Measurements from ENCODE around the gene MSGN1. TPM values are rescaled to one million over a fixed set of nuclear protein-coding genes. Genes with fewer than 3 reads are reported as not detected.

Gene MSGN1
- total and polyA plus RNA-seq, 4 donors = not detected

- DNase-seq = peak; percentile 74 to 83 (median 82)
- WGBS, 2 donors = 14 to 16% methylated on average over 37 of the region's 37 CpGs
- no peaks in the 10 kb centered on the region for H3K9me3 ChIP-seq (ENCODE audit: control insufficient read depth in 4 of 4, insufficient read depth in 3 of 4, low read length in 3 of 4)
- H3K27ac ChIP-seq (ENCODE audit: low read depth in 1 of 2, low read length in 1 of 2) = no peak overlapping the region
- no peak overlapping the region for H3K9ac ChIP-seq (ENCODE audit: insufficient read depth in 1 of 2, low read length in 2 of 2)
- H3K4me3 ChIP-seq = no peak overlapping the region
- H3K4me1 ChIP-seq (ENCODE audit: control insufficient read depth in 5 of 5, insufficient read depth in 5 of 5, low read length in 5 of 5) = peaks cover 0 to 9% (median 0%) of the 10 kb centered on the region in 5 donors
- peaks cover 0 to 6% (median 3%) of the 10 kb centered on the region in 3 donors for H3K27me3 ChIP-seq (ENCODE audit: control insufficient read depth in 3 of 3, insufficient read depth in 3 of 3, low read length in 2 of 3)
- TF ChIP-seq, protein P1, sequence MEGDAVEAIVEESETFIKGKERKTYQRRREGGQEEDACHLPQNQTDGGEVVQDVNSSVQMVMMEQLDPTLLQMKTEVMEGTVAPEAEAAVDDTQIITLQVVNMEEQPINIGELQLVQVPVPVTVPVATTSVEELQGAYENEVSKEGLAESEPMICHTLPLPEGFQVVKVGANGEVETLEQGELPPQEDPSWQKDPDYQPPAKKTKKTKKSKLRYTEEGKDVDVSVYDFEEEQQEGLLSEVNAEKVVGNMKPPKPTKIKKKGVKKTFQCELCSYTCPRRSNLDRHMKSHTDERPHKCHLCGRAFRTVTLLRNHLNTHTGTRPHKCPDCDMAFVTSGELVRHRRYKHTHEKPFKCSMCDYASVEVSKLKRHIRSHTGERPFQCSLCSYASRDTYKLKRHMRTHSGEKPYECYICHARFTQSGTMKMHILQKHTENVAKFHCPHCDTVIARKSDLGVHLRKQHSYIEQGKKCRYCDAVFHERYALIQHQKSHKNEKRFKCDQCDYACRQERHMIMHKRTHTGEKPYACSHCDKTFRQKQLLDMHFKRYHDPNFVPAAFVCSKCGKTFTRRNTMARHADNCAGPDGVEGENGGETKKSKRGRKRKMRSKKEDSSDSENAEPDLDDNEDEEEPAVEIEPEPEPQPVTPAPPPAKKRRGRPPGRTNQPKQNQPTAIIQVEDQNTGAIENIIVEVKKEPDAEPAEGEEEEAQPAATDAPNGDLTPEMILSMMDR (IDR thresholded peaks at IDR 0.05; ENCODE audit: control extremely low read depth, extremely low read depth) = peak; percentile 54
- no peaks in the 10 kb centered on the region for H3K36me3 ChIP-seq (ENCODE audit: control insufficient read depth in 4 of 4, insufficient read depth in 4 of 4, low read length in 4 of 4)
- ATAC-seq (ENCODE audit: insufficient read depth, low FRiP score) = peak; percentile 81
Measured at GRCh38 chr2:17830053-17831034, 14.1 kb downstream of the MSGN1 start.

DNA sequence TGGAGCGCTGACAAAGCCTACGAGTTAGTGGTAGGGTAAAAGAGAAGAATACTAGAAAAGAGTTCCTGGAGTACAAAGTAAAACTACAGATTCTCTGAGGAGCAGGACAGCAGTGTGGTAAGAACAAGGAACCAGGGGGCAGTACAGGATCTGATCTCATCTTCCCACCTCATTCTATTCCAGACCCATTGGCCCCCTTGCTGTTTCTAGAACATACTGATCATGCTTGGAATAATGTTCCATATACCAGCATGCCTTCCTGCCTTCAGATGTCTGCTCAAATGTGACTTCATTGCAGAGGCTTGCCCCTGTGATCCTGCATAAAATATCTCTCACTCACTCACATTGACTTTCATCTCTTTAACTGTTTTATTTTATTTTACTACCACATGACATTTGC lies 19.3 kb downstream of the MSGN1 start:
- no peak for ATAC-seq (ENCODE audit: insufficient read depth, low FRiP score)
- H3K4me1 ChIP-seq (ENCODE audit: control insufficient read depth in 5 of 5, insufficient read depth in 5 of 5, low read length in 5 of 5) = peaks cover 0 to 5% (median 3%) of the 10 kb centered on the region in 5 donors
- no peaks in the 10 kb centered on the region for H3K36me3 ChIP-seq (ENCODE audit: control insufficient read depth in 4 of 4, insufficient read depth in 4 of 4, low read length in 4 of 4)
- H3K27me3 ChIP-seq (ENCODE audit: control insufficient read depth in 3 of 3, insufficient read depth in 3 of 3, low read length in 2 of 3) = peaks cover 0 to 4% (median 3%) of the 10 kb centered on the region in 3 donors
- TF ChIP-seq, protein P1 (IDR thresholded peaks at IDR 0.05; ENCODE audit: control extremely low read depth, extremely low read depth) = no peak
- 60 to 91% methylated on average over 2 of the region's 2 CpGs for WGBS, 2 donors
- no peak overlapping the region for H3K4me3 ChIP-seq
- DNase-seq = no peak
- no peak overlapping the region for H3K27ac ChIP-seq (ENCODE audit: low read depth in 1 of 2, low read length in 1 of 2)
- H3K9me3 ChIP-seq (ENCODE audit: control insufficient read depth in 4 of 4, insufficient read depth in 3 of 4, low read length in 3 of 4) = no peaks in the 10 kb centered on the region
- no peak overlapping the region for H3K9ac ChIP-seq (ENCODE audit: insufficient read depth in 1 of 2, low read length in 2 of 2)

- TF ChIP-seq, protein P1 (IDR thresholded peaks at IDR 0.05; ENCODE audit: control extremely low read depth, extremely low read depth) = no peak
- H3K9me3 ChIP-seq (ENCODE audit: control insufficient read depth in 4 of 4, insufficient read depth in 3 of 4, low read length in 3 of 4) = no peaks in the 10 kb centered on the region
- DNase-seq = no peak
- no peak for ATAC-seq (ENCODE audit: insufficient read depth, low FRiP score)
- no peak overlapping the region for H3K9ac ChIP-seq (ENCODE audit: insufficient read depth in 1 of 2, low read length in 2 of 2)
- H3K27me3 ChIP-seq (ENCODE audit: control insufficient read depth in 3 of 3, insufficient read depth in 3 of 3, low read length in 2 of 3) = no peaks in the 10 kb centered on the region
- peaks cover 0 to 5% (median 0%) of the 10 kb centered on the region in 5 donors for H3K4me1 ChIP-seq (ENCODE audit: control insufficient read depth in 5 of 5, insufficient read depth in 5 of 5, low read length in 5 of 5)
- no peak overlapping the region for H3K4me3 ChIP-seq
- H3K36me3 ChIP-seq (ENCODE audit: control insufficient read depth in 4 of 4, insufficient read depth in 4 of 4, low read length in 4 of 4) = no peaks in the 10 kb centered on the region
- no peak overlapping the region for H3K27ac ChIP-seq (ENCODE audit: low read depth in 1 of 2, low read length in 1 of 2)
- 74 to 86% methylated on average over 2 of the region's 2 CpGs for WGBS, 2 donors
Measured at GRCh38 chr2:17839959-17840358, 23.7 kb downstream of the MSGN1 start.

All from lung (tissue), 12 donors.